Measurements from ENCODE around the gene IL2RA.

DNA sequence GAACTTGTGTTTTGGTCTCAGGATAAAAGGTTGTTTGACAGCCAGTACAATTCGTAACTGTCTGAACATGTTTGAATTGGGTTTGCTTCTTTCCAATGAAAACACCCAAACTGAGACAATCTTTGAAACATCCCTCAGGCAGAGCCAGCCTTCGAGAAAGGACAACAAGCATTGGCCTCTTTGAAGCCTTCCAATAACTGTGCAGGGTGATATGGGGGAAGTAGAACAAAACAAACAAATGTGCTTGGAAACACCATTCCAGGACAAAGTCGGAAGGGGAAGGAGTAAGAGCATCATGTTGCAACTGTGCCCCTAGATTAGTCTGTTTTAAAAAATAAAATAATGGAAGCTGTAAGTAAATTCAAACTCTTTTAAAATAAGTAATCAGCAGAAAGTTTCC, 39.5 kb downstream of the IL2RA start:
- TF ChIP-seq EZH2 (IDR thresholded peaks at IDR 0.05; ENCODE audit: low read depth, unreplicated experiment) (no peak), EZH2phosphoT487 (IDR thresholded peaks at IDR 0.05; ENCODE audit: unreplicated experiment) (no peak), POLR2AphosphoS5 (IDR thresholded peaks at IDR 0.05; ENCODE audit: low read depth) (no peak), JUNB (IDR thresholded peaks at IDR 0.05; ENCODE audit: unreplicated experiment) (no peak), CREB1 (CRISPR knock-in tag; IDR thresholded peaks at IDR 0.05; ENCODE audit: low read depth) (no peak), ZNF114 (CRISPR knock-in tag; IDR thresholded peaks at IDR 0.05) (no peak)
- TF ChIP-seq, protein P1, sequence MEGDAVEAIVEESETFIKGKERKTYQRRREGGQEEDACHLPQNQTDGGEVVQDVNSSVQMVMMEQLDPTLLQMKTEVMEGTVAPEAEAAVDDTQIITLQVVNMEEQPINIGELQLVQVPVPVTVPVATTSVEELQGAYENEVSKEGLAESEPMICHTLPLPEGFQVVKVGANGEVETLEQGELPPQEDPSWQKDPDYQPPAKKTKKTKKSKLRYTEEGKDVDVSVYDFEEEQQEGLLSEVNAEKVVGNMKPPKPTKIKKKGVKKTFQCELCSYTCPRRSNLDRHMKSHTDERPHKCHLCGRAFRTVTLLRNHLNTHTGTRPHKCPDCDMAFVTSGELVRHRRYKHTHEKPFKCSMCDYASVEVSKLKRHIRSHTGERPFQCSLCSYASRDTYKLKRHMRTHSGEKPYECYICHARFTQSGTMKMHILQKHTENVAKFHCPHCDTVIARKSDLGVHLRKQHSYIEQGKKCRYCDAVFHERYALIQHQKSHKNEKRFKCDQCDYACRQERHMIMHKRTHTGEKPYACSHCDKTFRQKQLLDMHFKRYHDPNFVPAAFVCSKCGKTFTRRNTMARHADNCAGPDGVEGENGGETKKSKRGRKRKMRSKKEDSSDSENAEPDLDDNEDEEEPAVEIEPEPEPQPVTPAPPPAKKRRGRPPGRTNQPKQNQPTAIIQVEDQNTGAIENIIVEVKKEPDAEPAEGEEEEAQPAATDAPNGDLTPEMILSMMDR (conservative IDR thresholded peaks at IDR 0.05; ENCODE audit: low read depth in 2 of 2) = no peak
- TF ChIP-seq, protein P2, sequence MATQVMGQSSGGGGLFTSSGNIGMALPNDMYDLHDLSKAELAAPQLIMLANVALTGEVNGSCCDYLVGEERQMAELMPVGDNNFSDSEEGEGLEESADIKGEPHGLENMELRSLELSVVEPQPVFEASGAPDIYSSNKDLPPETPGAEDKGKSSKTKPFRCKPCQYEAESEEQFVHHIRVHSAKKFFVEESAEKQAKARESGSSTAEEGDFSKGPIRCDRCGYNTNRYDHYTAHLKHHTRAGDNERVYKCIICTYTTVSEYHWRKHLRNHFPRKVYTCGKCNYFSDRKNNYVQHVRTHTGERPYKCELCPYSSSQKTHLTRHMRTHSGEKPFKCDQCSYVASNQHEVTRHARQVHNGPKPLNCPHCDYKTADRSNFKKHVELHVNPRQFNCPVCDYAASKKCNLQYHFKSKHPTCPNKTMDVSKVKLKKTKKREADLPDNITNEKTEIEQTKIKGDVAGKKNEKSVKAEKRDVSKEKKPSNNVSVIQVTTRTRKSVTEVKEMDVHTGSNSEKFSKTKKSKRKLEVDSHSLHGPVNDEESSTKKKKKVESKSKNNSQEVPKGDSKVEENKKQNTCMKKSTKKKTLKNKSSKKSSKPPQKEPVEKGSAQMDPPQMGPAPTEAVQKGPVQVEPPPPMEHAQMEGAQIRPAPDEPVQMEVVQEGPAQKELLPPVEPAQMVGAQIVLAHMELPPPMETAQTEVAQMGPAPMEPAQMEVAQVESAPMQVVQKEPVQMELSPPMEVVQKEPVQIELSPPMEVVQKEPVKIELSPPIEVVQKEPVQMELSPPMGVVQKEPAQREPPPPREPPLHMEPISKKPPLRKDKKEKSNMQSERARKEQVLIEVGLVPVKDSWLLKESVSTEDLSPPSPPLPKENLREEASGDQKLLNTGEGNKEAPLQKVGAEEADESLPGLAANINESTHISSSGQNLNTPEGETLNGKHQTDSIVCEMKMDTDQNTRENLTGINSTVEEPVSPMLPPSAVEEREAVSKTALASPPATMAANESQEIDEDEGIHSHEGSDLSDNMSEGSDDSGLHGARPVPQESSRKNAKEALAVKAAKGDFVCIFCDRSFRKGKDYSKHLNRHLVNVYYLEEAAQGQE (IDR thresholded peaks at IDR 0.05; ENCODE audit: unreplicated experiment) = no peak
- TF ChIP-seq, protein P3, sequence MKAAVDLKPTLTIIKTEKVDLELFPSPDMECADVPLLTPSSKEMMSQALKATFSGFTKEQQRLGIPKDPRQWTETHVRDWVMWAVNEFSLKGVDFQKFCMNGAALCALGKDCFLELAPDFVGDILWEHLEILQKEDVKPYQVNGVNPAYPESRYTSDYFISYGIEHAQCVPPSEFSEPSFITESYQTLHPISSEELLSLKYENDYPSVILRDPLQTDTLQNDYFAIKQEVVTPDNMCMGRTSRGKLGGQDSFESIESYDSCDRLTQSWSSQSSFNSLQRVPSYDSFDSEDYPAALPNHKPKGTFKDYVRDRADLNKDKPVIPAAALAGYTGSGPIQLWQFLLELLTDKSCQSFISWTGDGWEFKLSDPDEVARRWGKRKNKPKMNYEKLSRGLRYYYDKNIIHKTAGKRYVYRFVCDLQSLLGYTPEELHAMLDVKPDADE (IDR thresholded peaks at IDR 0.05) = no peak

Data from GM23338 (cell line).